ENCODE measurements around the gene SORCS2.

- TF ChIP-seq, protein P1, sequence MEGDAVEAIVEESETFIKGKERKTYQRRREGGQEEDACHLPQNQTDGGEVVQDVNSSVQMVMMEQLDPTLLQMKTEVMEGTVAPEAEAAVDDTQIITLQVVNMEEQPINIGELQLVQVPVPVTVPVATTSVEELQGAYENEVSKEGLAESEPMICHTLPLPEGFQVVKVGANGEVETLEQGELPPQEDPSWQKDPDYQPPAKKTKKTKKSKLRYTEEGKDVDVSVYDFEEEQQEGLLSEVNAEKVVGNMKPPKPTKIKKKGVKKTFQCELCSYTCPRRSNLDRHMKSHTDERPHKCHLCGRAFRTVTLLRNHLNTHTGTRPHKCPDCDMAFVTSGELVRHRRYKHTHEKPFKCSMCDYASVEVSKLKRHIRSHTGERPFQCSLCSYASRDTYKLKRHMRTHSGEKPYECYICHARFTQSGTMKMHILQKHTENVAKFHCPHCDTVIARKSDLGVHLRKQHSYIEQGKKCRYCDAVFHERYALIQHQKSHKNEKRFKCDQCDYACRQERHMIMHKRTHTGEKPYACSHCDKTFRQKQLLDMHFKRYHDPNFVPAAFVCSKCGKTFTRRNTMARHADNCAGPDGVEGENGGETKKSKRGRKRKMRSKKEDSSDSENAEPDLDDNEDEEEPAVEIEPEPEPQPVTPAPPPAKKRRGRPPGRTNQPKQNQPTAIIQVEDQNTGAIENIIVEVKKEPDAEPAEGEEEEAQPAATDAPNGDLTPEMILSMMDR (IDR thresholded peaks at IDR 0.05; ENCODE audit: low read depth, low read length) = no peak
- TF ChIP-seq POLR2A (IDR thresholded peaks at IDR 0.05; ENCODE audit: extremely low read depth, insufficient read length) = no peak
- no peak for TF ChIP-seq MAX (IDR thresholded peaks at IDR 0.05; ENCODE audit: low read depth, low read length)
These were observed 373.1 kb downstream of the SORCS2 start for GRCh38 chr4:7565483-7565882.
